Activated CD4-positive, alpha-beta T cell treated with anti-CD3 and anti-CD28 coated beads for 4 hours (primary cell): Measurements from ENCODE around the gene SLC19A1.

Experiments used
- DNase-seq, 2 donors: peaks; one replicate each; pipeline ENCODE4 v3.0.0-alpha.2; 2020

The SLC19A1 gene

GRCh38 chr21:45557616-45558043 is 15.4 kb upstream of the SLC19A1 start:
- DNase-seq = no peak

GRCh38 chr21:45556645-45557615 is 14.7 kb upstream of the SLC19A1 start:
- DNase-seq = no peak

GRCh38 chr21:45556302-45556644 is 14.0 kb upstream of the SLC19A1 start:
- no peak for DNase-seq

GRCh38 chr21:45555557-45556301 is 13.5 kb upstream of the SLC19A1 start:
- DNase-seq = peak; percentile 36 to 45

- peak in 1 of 2 donors; percentile 44 for DNase-seq
Observed at GRCh38 chr21:45555251-45555556, 13.0 kb upstream of the SLC19A1 start.

GRCh38 chr21:45554477-45555175 is 12.4 kb upstream of the SLC19A1 start:
- peak; percentile 83 to 88 for DNase-seq

- DNase-seq = no peak
Observed at GRCh38 chr21:45552696-45553391, 10.6 kb upstream of the SLC19A1 start.

GRCh38 chr21:45551783-45552695 is 9.8 kb upstream of the SLC19A1 start:
- DNase-seq = no peak

GRCh38 chr21:45551316-45551715 is 9.1 kb upstream of the SLC19A1 start:
- peak; percentile 50 to 54 for DNase-seq

GRCh38 chr21:45550522-45551210 is 8.4 kb upstream of the SLC19A1 start:
- peak in 1 of 2 donors; percentile 37 for DNase-seq

GRCh38 chr21:45549626-45550463 is 7.6 kb upstream of the SLC19A1 start:
- no peak for DNase-seq

- DNase-seq = no peak
Observed at GRCh38 chr21:45548711-45549491, 6.7 kb upstream of the SLC19A1 start.

GRCh38 chr21:45547545-45547900 is 5.3 kb upstream of the SLC19A1 start:
- DNase-seq = no peak

- DNase-seq = no peak
Observed at GRCh38 chr21:45546636-45547544, 4.7 kb upstream of the SLC19A1 start.

GRCh38 chr21:45545691-45546531 is 3.7 kb upstream of the SLC19A1 start:
- no peak for DNase-seq

- DNase-seq = no peak
Observed at GRCh38 chr21:45545236-45545570, 3.0 kb upstream of the SLC19A1 start.
